Neural cell (in vitro differentiated cells): ENCODE results near the gene HEBP2. TPM values are rescaled to one million over a fixed set of nuclear protein-coding genes. Genes with fewer than 3 reads are reported as not detected.

Source experiments
- H2AFZ ChIP-seq: fragments of 200-600, 300-800 bp; sonication (generic), shearing (Covaris generic); 2 replicates; pipeline ENCODE4 v1.6.0; 2014; ENCODE audit warnings: low read depth, mild to moderate bottlenecking, antibody characterized with exemption, low read length, moderate library complexity
- H3F3A ChIP-seq: fragments of 200-600 bp; shearing (Covaris generic); 2 replicates; pipeline ENCODE4 v1.6.1; 2016; ENCODE audit warnings: mild to moderate bottlenecking, moderate library complexity, mixed read lengths, antibody characterized with exemption, low read length; ENCODE audit not compliant: insufficient read depth, poor library complexity, severe bottlenecking
- H3K27ac ChIP-seq: fragments of 200-600, 300-800 bp; sonication (generic), shearing (Covaris generic); 2 replicates; pipeline ENCODE4 v1.5.1; 2014; ENCODE audit warnings: mild to moderate bottlenecking, low read length, moderate library complexity
- H3K27me3 ChIP-seq: fragments of 300-800, 200-600 bp; sonication (generic), shearing (Covaris generic); 2 replicates; pipeline ENCODE4 v1.6.0; 2014; ENCODE audit warnings: mild to moderate bottlenecking, low read depth, low read length, moderate library complexity; ENCODE audit not compliant: insufficient read depth
- H3K36me3 ChIP-seq: fragments of 300-800, 200-600 bp; sonication (generic), shearing (Covaris generic); 2 replicates; pipeline ENCODE4 v1.5.1; 2014; ENCODE audit warnings: mild to moderate bottlenecking, antibody characterized with exemption, low read length, moderate library complexity; ENCODE audit not compliant: insufficient read depth
- H3K4me2 ChIP-seq: fragments of 300-800, 200-600 bp; sonication (generic), shearing (Covaris generic); 2 replicates; pipeline ENCODE4 v1.6.0; 2014; ENCODE audit warnings: mild to moderate bottlenecking, low read length
- H3K4me3 ChIP-seq: fragments of 300-800, 200-600 bp; sonication (generic), shearing (Covaris generic); 2 replicates; pipeline ENCODE4 v1.5.1; 2014; ENCODE audit warnings: mild to moderate bottlenecking, low read length, moderate library complexity
- H3K79me2 ChIP-seq: fragments of 200-600 bp; shearing (Covaris generic); replicated peaks from 2 replicates; pipeline ENCODE4 v1.6.0; 2014; ENCODE audit warnings: mild to moderate bottlenecking, low read length, moderate library complexity; ENCODE audit not compliant: insufficient read depth
- H3K9ac ChIP-seq: fragments of 300-800, 200-600 bp; sonication (generic), shearing (Covaris generic); 2 replicates; pipeline ENCODE4 v1.6.1; 2016; ENCODE audit warnings: mild to moderate bottlenecking, low read length, mixed read lengths
- H3K9me2 ChIP-seq: fragments of 200-600 bp; shearing (Covaris generic); 2 replicates; pipeline ENCODE4 v1.6.1; 2016; ENCODE audit warnings: mild to moderate bottlenecking, low read length, mixed read lengths; ENCODE audit not compliant: insufficient read depth
- H3K9me3 ChIP-seq: fragments of 200-600, 300-800 bp; sonication (generic), shearing (Covaris generic); 2 replicates; pipeline ENCODE4 v1.6.1; 2016; ENCODE audit warnings: mild to moderate bottlenecking, mixed run types, low read length, moderate library complexity, mixed read lengths
- H4K20me1 ChIP-seq: fragments of 200-600 bp; shearing (Covaris generic); 2 replicates; pipeline ENCODE4 v1.6.1; 2016; ENCODE audit warnings: mild to moderate bottlenecking, mixed run types; ENCODE audit not compliant: insufficient read depth
- EP300 ChIP-seq: fragments of 450-650 bp; conservative IDR thresholded peaks from 2 replicates; pipeline ENCODE4 v1.6.1; 2014; ENCODE audit warnings: antibody characterized with exemption, mild to moderate bottlenecking, moderate library complexity; ENCODE audit not compliant: poor library complexity, severe bottlenecking
- EZH2 ChIP-seq: fragments of 200-600, 300-800 bp; shearing (Covaris generic), sonication (generic); IDR thresholded peaks from 2 replicates; pipeline ENCODE4 v1.6.1; 2014; ENCODE audit warnings: antibody characterized with exemption, low read length, borderline replicate concordance, mild to moderate bottlenecking; ENCODE audit not compliant: insufficient read depth, poor library complexity, severe bottlenecking
- MXI1 ChIP-seq: fragments of 450-650 bp; conservative IDR thresholded peaks from 2 replicates; pipeline ENCODE4 v1.6.1; 2014; ENCODE audit warnings: antibody characterized with exemption, mild to moderate bottlenecking; ENCODE audit not compliant: poor library complexity, severe bottlenecking
- POLR2AphosphoS5 ChIP-seq: IDR thresholded peaks from 2 replicates; pipeline ENCODE4 v1.6.1; 2012
- RAD21 ChIP-seq: fragments of 450-650 bp; conservative IDR thresholded peaks from 2 replicates; pipeline ENCODE4 v1.6.1; 2014; ENCODE audit warnings: antibody characterized with exemption, mild to moderate bottlenecking, moderate library complexity
- SMC3 ChIP-seq: fragments of 450-650 bp; conservative IDR thresholded peaks from 2 replicates; pipeline ENCODE4 v1.6.1; 2014; ENCODE audit warnings: antibody characterized with exemption, mild to moderate bottlenecking, moderate library complexity; ENCODE audit not compliant: poor library complexity
- TAF1 ChIP-seq: IDR thresholded peaks from 2 replicates; pipeline ENCODE4 v1.6.1; 2012; ENCODE audit warnings: low read depth
- polyA plus RNA-seq: library from polyadenylated mRNA; depleted of rRNA; stranded (reverse); fragments of >200 nt; gene quantifications from 2 replicates; pipeline ENCODE4 v1.2.3, GENCODE V29; 2014
- TF ChIP-seq, protein P1 (sequence below): fragments of 450-650 bp; IDR thresholded peaks from 2 replicates; pipeline ENCODE4 v1.5.1; 2014; ENCODE audit warnings: antibody characterized with exemption, mild to moderate bottlenecking, moderate library complexity; ENCODE audit not compliant: poor library complexity, severe bottlenecking
- TF ChIP-seq, protein P2 (sequence below): IDR thresholded peaks from 2 replicates; pipeline ENCODE4 v1.6.1; 2012; ENCODE audit warnings: borderline replicate concordance

HEBP2 gene
- polyA plus RNA-seq, 1 donor from 2014 or later, result 3.0 TPM

DNA sequence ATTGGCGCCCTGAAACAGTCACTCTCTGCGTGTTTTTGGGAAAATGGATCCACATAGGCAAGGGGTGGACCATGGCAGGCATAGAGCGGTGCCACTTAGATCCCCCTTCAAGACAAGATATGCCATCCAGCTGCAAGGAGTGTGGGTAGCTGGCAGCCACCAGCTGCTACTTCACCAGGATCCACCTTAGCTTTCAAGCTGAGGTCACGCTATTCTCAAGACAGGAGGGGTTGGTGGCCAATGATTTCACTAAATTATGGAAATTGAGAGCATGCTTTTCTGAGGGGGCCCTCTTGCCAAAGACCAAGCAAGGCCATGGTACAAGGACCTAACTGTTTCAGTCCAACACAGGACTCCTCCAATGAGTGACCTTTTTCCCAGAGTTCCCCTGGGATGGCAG is 16.3 kb downstream of the HEBP2 start:
- no peaks in the 10 kb centered on the region for H3K9me3 ChIP-seq
- no peak overlapping the region for H3K9ac ChIP-seq
- no peaks in the 10 kb centered on the region for H3K9me2 ChIP-seq
- H3K4me3 ChIP-seq, result no peak overlapping the region
- no peaks in the 10 kb centered on the region for H3F3A ChIP-seq
- H3K4me2 ChIP-seq, result no peak overlapping the region
- TF ChIP-seq POLR2AphosphoS5 (no peak), TAF1 (no peak), SMC3 (no peak)
- TF ChIP-seq, protein P1, sequence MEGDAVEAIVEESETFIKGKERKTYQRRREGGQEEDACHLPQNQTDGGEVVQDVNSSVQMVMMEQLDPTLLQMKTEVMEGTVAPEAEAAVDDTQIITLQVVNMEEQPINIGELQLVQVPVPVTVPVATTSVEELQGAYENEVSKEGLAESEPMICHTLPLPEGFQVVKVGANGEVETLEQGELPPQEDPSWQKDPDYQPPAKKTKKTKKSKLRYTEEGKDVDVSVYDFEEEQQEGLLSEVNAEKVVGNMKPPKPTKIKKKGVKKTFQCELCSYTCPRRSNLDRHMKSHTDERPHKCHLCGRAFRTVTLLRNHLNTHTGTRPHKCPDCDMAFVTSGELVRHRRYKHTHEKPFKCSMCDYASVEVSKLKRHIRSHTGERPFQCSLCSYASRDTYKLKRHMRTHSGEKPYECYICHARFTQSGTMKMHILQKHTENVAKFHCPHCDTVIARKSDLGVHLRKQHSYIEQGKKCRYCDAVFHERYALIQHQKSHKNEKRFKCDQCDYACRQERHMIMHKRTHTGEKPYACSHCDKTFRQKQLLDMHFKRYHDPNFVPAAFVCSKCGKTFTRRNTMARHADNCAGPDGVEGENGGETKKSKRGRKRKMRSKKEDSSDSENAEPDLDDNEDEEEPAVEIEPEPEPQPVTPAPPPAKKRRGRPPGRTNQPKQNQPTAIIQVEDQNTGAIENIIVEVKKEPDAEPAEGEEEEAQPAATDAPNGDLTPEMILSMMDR, result no peak
- H4K20me1 ChIP-seq, result no peaks in the 10 kb centered on the region
- no peak overlapping the region for H3K27ac ChIP-seq
- H3K79me2 ChIP-seq, result no peaks in the 10 kb centered on the region
- no peaks in the 10 kb centered on the region for H3K36me3 ChIP-seq
- H3K27me3 ChIP-seq, result no peaks in the 10 kb centered on the region
- H2AFZ ChIP-seq, result no peak overlapping the region

DNA sequence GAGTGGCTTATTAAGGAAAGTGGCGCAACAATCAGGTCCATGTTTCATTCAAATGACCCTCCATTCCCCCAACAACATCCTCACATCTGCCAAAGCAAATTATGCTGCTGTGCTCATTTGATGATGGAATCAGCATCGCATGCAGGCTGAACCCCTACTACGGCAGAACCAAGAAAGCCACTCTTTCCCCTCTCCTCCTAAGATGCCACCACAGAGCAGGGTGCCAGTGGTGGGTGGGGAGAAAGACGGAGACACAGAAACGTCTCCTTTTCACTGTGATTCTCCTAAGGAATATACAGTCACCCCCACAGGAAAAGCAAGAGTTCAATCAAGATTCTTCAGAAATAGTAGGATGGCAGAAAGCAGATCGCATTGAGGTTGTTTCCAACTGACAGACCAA is 17.1 kb downstream of the HEBP2 start:
- Histone ChIP-seq H3K4me2 (no peak overlapping the region), H3K79me2 (no peaks in the 10 kb centered on the region), H3F3A (no peaks in the 10 kb centered on the region), H3K27ac (no peak overlapping the region), H3K4me3 (no peak overlapping the region), H3K9ac (no peak overlapping the region), H2AFZ (no peak overlapping the region), H3K36me3 (no peaks in the 10 kb centered on the region), H4K20me1 (no peaks in the 10 kb centered on the region), H3K9me2 (no peaks in the 10 kb centered on the region), H3K9me3 (no peaks in the 10 kb centered on the region), H3K27me3 (no peaks in the 10 kb centered on the region)
- no peak for TF ChIP-seq EP300
- no peak for TF ChIP-seq MXI1
- TF ChIP-seq, protein P2, sequence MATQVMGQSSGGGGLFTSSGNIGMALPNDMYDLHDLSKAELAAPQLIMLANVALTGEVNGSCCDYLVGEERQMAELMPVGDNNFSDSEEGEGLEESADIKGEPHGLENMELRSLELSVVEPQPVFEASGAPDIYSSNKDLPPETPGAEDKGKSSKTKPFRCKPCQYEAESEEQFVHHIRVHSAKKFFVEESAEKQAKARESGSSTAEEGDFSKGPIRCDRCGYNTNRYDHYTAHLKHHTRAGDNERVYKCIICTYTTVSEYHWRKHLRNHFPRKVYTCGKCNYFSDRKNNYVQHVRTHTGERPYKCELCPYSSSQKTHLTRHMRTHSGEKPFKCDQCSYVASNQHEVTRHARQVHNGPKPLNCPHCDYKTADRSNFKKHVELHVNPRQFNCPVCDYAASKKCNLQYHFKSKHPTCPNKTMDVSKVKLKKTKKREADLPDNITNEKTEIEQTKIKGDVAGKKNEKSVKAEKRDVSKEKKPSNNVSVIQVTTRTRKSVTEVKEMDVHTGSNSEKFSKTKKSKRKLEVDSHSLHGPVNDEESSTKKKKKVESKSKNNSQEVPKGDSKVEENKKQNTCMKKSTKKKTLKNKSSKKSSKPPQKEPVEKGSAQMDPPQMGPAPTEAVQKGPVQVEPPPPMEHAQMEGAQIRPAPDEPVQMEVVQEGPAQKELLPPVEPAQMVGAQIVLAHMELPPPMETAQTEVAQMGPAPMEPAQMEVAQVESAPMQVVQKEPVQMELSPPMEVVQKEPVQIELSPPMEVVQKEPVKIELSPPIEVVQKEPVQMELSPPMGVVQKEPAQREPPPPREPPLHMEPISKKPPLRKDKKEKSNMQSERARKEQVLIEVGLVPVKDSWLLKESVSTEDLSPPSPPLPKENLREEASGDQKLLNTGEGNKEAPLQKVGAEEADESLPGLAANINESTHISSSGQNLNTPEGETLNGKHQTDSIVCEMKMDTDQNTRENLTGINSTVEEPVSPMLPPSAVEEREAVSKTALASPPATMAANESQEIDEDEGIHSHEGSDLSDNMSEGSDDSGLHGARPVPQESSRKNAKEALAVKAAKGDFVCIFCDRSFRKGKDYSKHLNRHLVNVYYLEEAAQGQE, result no peak
- no peak for TF ChIP-seq SMC3
- TF ChIP-seq, protein P1, result no peak
- TF ChIP-seq RAD21, result no peak
- no peak for TF ChIP-seq TAF1
- TF ChIP-seq POLR2AphosphoS5, result no peak
- no peak for TF ChIP-seq EZH2
